HAP-1 (cell line): ENCODE results near the gene COQ9.
"Not testable (repeated sequence)": the region's sequence is repeated elsewhere in the genome, so short reads cannot be mapped to it uniquely, and the experiment has no call there.

Experiments
- DNase-seq, 2 experiments: peaks; one replicate each; pipeline ENCODE4 v3.0.0-alpha.2; 2016 to 2020; ENCODE audit warnings: low spot score in 2 of 2
- H3K27me3 ChIP-seq: fragments of 250-450 bp; sonication (Bioruptor Pico); 2 replicates; pipeline ENCODE4 v1.5.1; 2020; ENCODE audit warnings: low read depth, mild to moderate bottlenecking, moderate library complexity
- H3K36me3 ChIP-seq: fragments of 250-450 bp; sonication (Bioruptor Pico); replicated peaks from 2 replicates; pipeline ENCODE4 v1.5.1; 2020; ENCODE audit warnings: mild to moderate bottlenecking
- H3K4me1 ChIP-seq: fragments of 250-450 bp; sonication (Bioruptor Pico); 2 replicates; pipeline ENCODE4 v1.5.1; 2020; ENCODE audit warnings: mild to moderate bottlenecking
- H3K4me3 ChIP-seq: fragments of 250-450 bp; sonication (Bioruptor Pico); 2 replicates; pipeline ENCODE4 v1.5.1; 2020; ENCODE audit warnings: mild to moderate bottlenecking, moderate library complexity
- H3K9me3 ChIP-seq: fragments of 250-450 bp; sonication (Bioruptor Pico); 2 replicates; pipeline ENCODE4 v1.5.1; 2020; ENCODE audit warnings: mild to moderate bottlenecking, moderate library complexity
- in situ Hi-C: fragments of 300-500 bp; cut with MboI; formaldehyde crosslinking; loops from 3 replicates; pipeline ENCODE4 v1.14.3; 2020; ENCODE audit warnings: low sequenced_read_pairs, inconsistent platforms, mixed read lengths

Gene COQ9, protein sequence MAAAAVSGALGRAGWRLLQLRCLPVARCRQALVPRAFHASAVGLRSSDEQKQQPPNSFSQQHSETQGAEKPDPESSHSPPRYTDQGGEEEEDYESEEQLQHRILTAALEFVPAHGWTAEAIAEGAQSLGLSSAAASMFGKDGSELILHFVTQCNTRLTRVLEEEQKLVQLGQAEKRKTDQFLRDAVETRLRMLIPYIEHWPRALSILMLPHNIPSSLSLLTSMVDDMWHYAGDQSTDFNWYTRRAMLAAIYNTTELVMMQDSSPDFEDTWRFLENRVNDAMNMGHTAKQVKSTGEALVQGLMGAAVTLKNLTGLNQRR

DNA sequence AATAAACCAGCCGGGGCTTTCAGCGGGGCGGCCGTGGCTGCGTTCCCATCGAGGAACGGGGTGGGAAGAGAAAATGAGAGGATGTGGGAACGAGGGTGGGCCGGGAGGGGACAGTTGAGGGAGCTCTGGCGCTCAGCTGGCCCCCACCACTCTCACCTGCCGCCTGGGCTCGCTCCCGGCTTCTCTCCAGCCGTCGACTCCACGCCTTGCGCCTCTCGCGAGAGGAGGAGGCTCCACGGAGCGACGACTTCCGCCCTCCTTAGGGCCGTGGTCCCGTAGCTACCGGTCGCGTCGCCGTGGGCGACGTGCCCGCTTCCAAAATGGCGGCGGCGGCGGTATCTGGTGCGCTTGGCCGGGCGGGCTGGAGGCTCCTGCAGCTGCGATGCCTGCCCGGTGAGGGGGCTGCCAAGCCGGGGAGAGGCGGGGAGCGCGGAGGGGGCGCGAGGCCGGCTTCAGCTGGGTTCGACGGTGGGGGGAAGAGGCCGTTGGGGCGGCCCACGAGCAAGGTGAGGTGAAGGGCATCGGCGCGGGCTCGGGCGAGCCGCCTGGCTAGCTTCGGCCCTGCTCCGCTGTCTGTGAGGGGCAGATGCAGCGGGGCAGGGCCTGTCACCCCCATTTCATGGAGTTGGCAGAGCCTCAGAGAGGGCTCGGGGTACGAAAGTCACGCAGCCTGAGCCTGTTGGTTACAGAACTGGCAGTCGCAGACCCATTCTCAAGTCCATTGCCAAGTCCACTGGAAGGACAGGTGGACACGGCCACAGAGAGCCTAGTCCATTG is at the start of gene COQ9, which contains the start of gene CIAPIN1:
Gene COQ9, plus strand, starts transcription at position 294 of the 777 bp plus-strand sequence. Its CDS starts 27 bp downstream, at position 321.
Gene CIAPIN1, minus strand, starts transcription at position 200 of the 777 bp plus-strand sequence. CDS start 6,457 bp downstream, outside the sequence.
- Histone ChIP-seq H3K27me3 (no peaks in the 10 kb centered on the region), H3K36me3 (peaks cover 16% of the 10 kb centered on the region), H3K4me3 (peak within 1 kb of the TSS; percentile 96), H3K4me1 (peaks cover 32% of the 10 kb centered on the region), H3K9me3 (no peaks in the 10 kb centered on the region)
- DNase-seq: peak; percentile 88 to 94
- in situ Hi-C loops: no loop called here

DNA sequence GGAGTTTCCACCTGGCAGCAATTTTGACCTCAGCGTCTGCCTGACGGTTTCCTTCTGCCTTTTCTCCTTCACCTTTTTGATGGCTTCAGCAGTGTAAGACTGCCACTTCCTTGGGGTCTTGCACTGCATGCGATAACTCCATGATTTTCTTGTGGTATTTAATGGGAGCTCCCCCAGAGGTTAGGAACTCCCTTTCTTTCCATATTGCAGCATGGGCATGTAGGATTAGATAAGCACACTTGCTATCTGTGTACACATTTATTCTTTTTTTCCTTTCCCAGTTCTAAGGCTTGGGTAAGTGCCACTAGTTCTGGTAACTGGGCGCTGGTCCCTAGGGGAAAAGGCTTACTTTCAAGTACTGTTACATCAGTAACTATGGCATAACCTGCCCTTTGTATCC is 49.8 kb upstream of the COQ9 start:
- H3K27me3 ChIP-seq, DNase-seq, in situ Hi-C loops, H3K36me3 ChIP-seq, H3K9me3 ChIP-seq, H3K4me1 ChIP-seq, H3K4me3 ChIP-seq: not testable (repeated sequence)

GRCh38 chr16:57401943-57402640 is 45.2 kb upstream of the COQ9 start:
- no peaks in the 10 kb centered on the region for H3K9me3 ChIP-seq
- in situ Hi-C loops: no loop called here
- no peak for DNase-seq
- H3K36me3 ChIP-seq: no peaks in the 10 kb centered on the region
- no peaks in the 10 kb centered on the region; the same call in 1 of the 2 replicates for H3K27me3 ChIP-seq
- no peak overlapping the region for H3K4me3 ChIP-seq
- H3K4me1 ChIP-seq: no peaks in the 10 kb centered on the region

- Histone ChIP-seq H3K27me3 (no peaks in the 10 kb centered on the region; the same call in 1 of the 2 replicates), H3K9me3 (no peaks in the 10 kb centered on the region), H3K4me3 (no peak within 1 kb of the TSS), H3K4me1 (no peaks in the 10 kb centered on the region), H3K36me3 (no peaks in the 10 kb centered on the region)
- DNase-seq: no peak
- in situ Hi-C loops: no loop called here
Measured at GRCh38 chr16:57403965-57404817, 43.1 kb upstream of the COQ9 start, which contains the start of gene CCL17. CCL17 (plus strand) TSS chr16:57404767; CDS start chr16:57413933, 9,166 bp downstream.

GRCh38 chr16:57405097-57405496 is 42.2 kb upstream of the COQ9 start:
- no peak overlapping the region for H3K4me3 ChIP-seq
- DNase-seq: no peak
- in situ Hi-C loops: no loop called here
- H3K9me3 ChIP-seq: no peaks in the 10 kb centered on the region
- no peaks in the 10 kb centered on the region for H3K36me3 ChIP-seq
- H3K27me3 ChIP-seq: no peaks in the 10 kb centered on the region; the same call in 1 of the 2 replicates
- H3K4me1 ChIP-seq: no peaks in the 10 kb centered on the region

DNA sequence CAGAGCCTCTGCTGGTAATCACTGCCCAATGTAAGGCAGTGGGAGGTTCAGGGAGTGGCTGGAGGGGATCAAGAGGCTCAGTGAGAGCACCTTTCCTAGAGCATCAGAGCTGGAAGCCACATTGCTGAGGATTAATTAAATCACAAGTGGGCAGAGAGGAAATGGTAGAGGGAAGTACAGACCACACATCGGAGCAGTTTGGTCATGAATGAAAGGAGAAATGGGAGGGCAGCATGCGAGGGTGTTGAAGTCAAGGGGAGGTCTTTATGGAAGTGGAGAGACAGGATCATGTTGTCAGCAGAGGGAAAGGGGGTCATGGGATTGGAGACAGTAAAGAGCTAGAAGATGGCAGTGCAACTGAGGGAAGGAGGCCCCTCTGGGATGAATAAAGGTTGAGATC is 40.4 kb upstream of the COQ9 start:
- Histone ChIP-seq H3K36me3 (no peaks in the 10 kb centered on the region), H3K4me3 (no peak overlapping the region), H3K4me1 (no peaks in the 10 kb centered on the region), H3K9me3 (no peaks in the 10 kb centered on the region), H3K27me3 (no peaks in the 10 kb centered on the region; the same call in 1 of the 2 replicates)
- DNase-seq: no peak
- in situ Hi-C loops: no loop called here

- no peak for DNase-seq
- H3K9me3 ChIP-seq: no peaks in the 10 kb centered on the region
- no peaks in the 10 kb centered on the region for H3K27me3 ChIP-seq
- H3K36me3 ChIP-seq: no peaks in the 10 kb centered on the region
- no peak overlapping the region for H3K4me3 ChIP-seq
- in situ Hi-C loops: no loop called here
- no peaks in the 10 kb centered on the region for H3K4me1 ChIP-seq
Measured at GRCh38 chr16:57407521-57408353, 39.5 kb upstream of the COQ9 start.

GRCh38 chr16:57409065-57409464 is 38.2 kb upstream of the COQ9 start:
- in situ Hi-C loops: no loop called here
- no peak overlapping the region for H3K4me3 ChIP-seq
- H3K4me1 ChIP-seq: no peaks in the 10 kb centered on the region
- no peaks in the 10 kb centered on the region for H3K36me3 ChIP-seq
- no peaks in the 10 kb centered on the region for H3K9me3 ChIP-seq
- H3K27me3 ChIP-seq: no peaks in the 10 kb centered on the region
- DNase-seq: no peak

GRCh38 chr16:57409870-57410587 is 37.2 kb upstream of the COQ9 start:
- in situ Hi-C loops: loop anchor here (10.0 kb wide), 1 partner anchor 325 kb away; no protein-coding TSS in a partner anchor
- Histone ChIP-seq H3K36me3 (no peaks in the 10 kb centered on the region), H3K9me3 (no peaks in the 10 kb centered on the region), H3K27me3 (no peaks in the 10 kb centered on the region), H3K4me1 (no peaks in the 10 kb centered on the region), H3K4me3 (no peak overlapping the region)
- DNase-seq: no peak

- Histone ChIP-seq H3K9me3 (no peaks in the 10 kb centered on the region), H3K4me3 (no peak overlapping the region), H3K36me3 (no peaks in the 10 kb centered on the region), H3K27me3 (no peaks in the 10 kb centered on the region), H3K4me1 (no peaks in the 10 kb centered on the region)
- in situ Hi-C loops: loop anchor here (10.0 kb wide), 1 partner anchor 327 kb away; no protein-coding TSS in a partner anchor
- DNase-seq: no peak
Measured at GRCh38 chr16:57411362-57411976, 35.8 kb upstream of the COQ9 start.

DNA sequence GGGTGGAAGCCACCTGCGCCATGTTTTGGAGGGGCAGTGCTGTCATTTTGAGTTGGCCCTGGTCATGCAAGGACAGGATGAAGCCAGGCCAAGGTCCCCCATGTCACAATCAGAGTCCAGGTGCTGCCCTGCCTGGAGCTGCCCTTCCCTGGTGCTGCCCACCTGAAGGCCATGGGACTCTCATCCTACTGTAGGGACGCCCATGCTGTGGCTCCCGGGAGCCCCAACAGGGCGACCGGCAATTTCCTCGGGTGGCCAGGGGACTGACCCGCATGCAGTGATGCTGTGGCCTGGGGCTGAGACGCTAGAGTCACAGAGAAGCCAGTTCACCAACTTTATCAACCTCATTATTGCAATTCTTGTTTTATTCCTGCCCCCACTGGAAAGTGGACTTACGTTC is 34.7 kb upstream of the COQ9 start:
- DNase-seq: no peak
- H3K27me3 ChIP-seq: no peaks in the 10 kb centered on the region
- no peaks in the 10 kb centered on the region for H3K36me3 ChIP-seq
- H3K4me3 ChIP-seq: no peak overlapping the region
- in situ Hi-C loops: loop anchor here (10.0 kb wide), 1 partner anchor 328 kb away; no protein-coding TSS in a partner anchor
- H3K9me3 ChIP-seq: no peaks in the 10 kb centered on the region
- peaks cover 8% of the 10 kb centered on the region for H3K4me1 ChIP-seq
